Body of pancreas (tissue), 4 donors: ENCODE data around the gene BUB1B. TPM values are rescaled to one million over a fixed set of nuclear protein-coding genes. Genes with fewer than 3 reads are reported as not detected.

Experiments
- ATAC-seq: fragments of 150-250 bp; one replicate; pipeline ENCODE4 v1.9.1; 2016
- DNase-seq, 4 donors: peaks; one replicate each; pipeline ENCODE4 v3.0.0-alpha.2; 2019
- H3K27ac ChIP-seq, 4 donors: fragments of 200-600 bp; sonication (generic); 1 replicate in 3 of 4; 2 replicates in 1 of 4; pipeline versions ENCODE4 v1.5.1 to v1.6.1; 2016 to 2019; ENCODE audit warnings: mild to moderate bottlenecking in 1 of 4, mixed read lengths in 1 of 4, moderate library complexity in 1 of 4
- H3K27me3 ChIP-seq, 2 donors: fragments of 200-600 bp; sonication (generic); one replicate each; pipeline ENCODE4 v1.6.0; 2016; ENCODE audit warnings: mild to moderate bottlenecking in 1 of 2
- H3K36me3 ChIP-seq, 2 donors: fragments of 200-600 bp; sonication (generic); replicated peaks in 1 of 2; 2 replicates each; pipeline ENCODE4 v1.5.1; 2016; ENCODE audit warnings: low read depth in 2 of 2; ENCODE audit not compliant: insufficient read depth in 1 of 2
- H3K4me1 ChIP-seq: fragments of 200-600 bp; sonication (generic); one replicate; pipeline ENCODE4 v1.6.0; 2016
- H3K4me3 ChIP-seq, 2 donors: fragments of 200-600 bp; sonication (generic); 1 replicate in 1 of 2; 2 replicates in 1 of 2; pipeline ENCODE4 v1.5.1; 2016 to 2019
- H3K9me3 ChIP-seq, 3 donors: fragments of 200-600 bp; sonication (generic); 1 replicate in 2 of 3; 2 replicates in 1 of 3; pipeline ENCODE4 v1.5.1; 2016
- POLR2A ChIP-seq, 3 donors: fragments of 450-650 bp; IDR thresholded peaks; one replicate each; pipeline ENCODE4 v1.6.1; 2016; ENCODE audit warnings: antibody characterized with exemption in 3 of 3, mild to moderate bottlenecking in 2 of 3
- WGBS, 2 donors: methylation state at CpG; one replicate each; pipeline ENCODE4 v1.1.5; 2017; 5-methylcytosine and 5-hydroxymethylcytosine counted together
- intact Hi-C: fragments of 100-400 bp; cut with DNase I; formaldehyde crosslinking; loops from one replicate; pipeline ENCODE4 v1.15.1; 2023
- total RNA-seq, 2 donors: library from RNA; depleted of rRNA; stranded (reverse); fragments of >200 nt; gene quantifications; one replicate each; pipeline ENCODE4 v1.1.0, GENCODE V29; 2016
- TF ChIP-seq, protein P1 (sequence below), 7 experiments: fragments of 450-650 bp in 4 of 7; fragments of 200-600 bp in 3 of 7; sonication (generic) in 3 of 7; IDR thresholded peaks; one replicate each; pipeline ENCODE4 v1.5.1; 2016 to 2019; ENCODE audit warnings: antibody characterized with exemption in 7 of 7

Gene BUB1B
- total RNA-seq, 2 donors from 2014 or later = not detected

DNA sequence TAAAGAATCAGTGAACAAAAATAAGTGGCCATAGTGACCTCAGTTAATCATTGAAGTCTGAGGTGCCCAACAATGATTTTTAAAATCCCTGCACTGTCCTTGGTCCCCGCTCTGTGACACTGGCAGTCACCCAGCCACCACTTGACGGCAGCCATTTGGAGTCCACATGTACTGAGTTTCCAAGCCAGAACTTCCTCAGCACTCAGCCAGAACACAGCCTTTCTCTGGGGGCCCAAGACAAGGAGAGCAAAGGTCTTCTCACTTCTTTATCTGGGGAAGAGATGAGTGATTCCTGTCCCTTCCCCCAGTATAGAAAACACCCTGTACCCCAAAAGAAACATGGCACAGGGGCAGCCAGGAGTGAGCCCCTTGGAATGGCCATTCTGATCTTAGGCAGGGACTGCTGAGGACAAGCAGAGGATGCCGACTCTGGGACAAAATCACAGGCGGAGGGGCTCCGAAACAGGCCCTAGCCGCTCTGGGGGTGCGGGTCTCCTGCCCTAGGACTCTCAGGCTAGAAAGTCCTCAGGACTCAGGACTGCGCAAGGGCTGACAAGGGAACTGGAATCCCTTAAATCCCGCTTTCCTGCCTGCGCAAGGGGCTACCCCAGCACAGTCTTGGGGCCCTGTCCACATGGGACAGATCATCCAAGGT lies 90.7 kb downstream of the BUB1B start:
- no peak for DNase-seq
- H3K27ac ChIP-seq = peak overlapping the region in 1 of 4 donors; percentile 67
- 42 to 83% methylated on average over 2 to 9 of the region's 10 CpGs for WGBS, 2 donors

DNA sequence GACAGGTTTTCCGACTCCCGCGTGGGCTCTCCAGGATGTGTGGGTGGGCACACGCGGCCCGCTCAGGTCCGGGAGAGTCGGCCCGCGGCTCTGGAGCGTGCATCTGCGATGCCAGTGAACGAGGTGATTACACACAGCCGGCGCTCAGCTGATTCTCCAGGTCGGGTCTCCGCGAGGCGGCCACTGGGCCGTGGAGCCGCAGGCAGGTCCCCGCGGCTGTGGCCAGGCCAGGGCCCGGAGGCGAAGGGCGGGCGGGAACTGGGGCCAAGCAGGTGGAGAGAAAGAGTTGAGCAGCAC lies 91.2 kb downstream of the BUB1B start:
- DNase-seq = peak in 1 of 4 donors; percentile 28
- peak overlapping the region; percentile 13 to 69 (median 62) for H3K27ac ChIP-seq
- H3K4me1 ChIP-seq = peaks cover 34% of the 10 kb centered on the region
- no peaks in the 10 kb centered on the region for H3K36me3 ChIP-seq
- no peak for TF ChIP-seq POLR2A (IDR thresholded peaks at IDR 0.05)
- TF ChIP-seq, protein P1, sequence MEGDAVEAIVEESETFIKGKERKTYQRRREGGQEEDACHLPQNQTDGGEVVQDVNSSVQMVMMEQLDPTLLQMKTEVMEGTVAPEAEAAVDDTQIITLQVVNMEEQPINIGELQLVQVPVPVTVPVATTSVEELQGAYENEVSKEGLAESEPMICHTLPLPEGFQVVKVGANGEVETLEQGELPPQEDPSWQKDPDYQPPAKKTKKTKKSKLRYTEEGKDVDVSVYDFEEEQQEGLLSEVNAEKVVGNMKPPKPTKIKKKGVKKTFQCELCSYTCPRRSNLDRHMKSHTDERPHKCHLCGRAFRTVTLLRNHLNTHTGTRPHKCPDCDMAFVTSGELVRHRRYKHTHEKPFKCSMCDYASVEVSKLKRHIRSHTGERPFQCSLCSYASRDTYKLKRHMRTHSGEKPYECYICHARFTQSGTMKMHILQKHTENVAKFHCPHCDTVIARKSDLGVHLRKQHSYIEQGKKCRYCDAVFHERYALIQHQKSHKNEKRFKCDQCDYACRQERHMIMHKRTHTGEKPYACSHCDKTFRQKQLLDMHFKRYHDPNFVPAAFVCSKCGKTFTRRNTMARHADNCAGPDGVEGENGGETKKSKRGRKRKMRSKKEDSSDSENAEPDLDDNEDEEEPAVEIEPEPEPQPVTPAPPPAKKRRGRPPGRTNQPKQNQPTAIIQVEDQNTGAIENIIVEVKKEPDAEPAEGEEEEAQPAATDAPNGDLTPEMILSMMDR (IDR thresholded peaks at IDR 0.05) = no peak
- H3K4me3 ChIP-seq = peak overlapping the region in 1 of 2 donors; percentile 47
- H3K27me3 ChIP-seq = no peaks in the 10 kb centered on the region
- no peaks in the 10 kb centered on the region for H3K9me3 ChIP-seq
- intact Hi-C loops = no loop called here
- 40% methylated on average over 25 of the region's 27 CpGs; no CpG with 5 or more reads in 1 of the 2 donors for WGBS, 2 donors
- peak; percentile 27 for ATAC-seq

More for the DNA sequence above, 90.7 kb downstream of the BUB1B start:
- no peak for TF ChIP-seq POLR2A (IDR thresholded peaks at IDR 0.05)
- TF ChIP-seq, protein P1 (IDR thresholded peaks at IDR 0.05) = no peak
- intact Hi-C loops = no loop called here
- no peak for ATAC-seq
- Histone ChIP-seq H3K36me3 (no peaks in the 10 kb centered on the region), H3K27me3 (no peaks in the 10 kb centered on the region), H3K9me3 (no peaks in the 10 kb centered on the region), H3K4me1 (peaks cover 31% of the 10 kb centered on the region), H3K4me3 (no peak overlapping the region)

DNA sequence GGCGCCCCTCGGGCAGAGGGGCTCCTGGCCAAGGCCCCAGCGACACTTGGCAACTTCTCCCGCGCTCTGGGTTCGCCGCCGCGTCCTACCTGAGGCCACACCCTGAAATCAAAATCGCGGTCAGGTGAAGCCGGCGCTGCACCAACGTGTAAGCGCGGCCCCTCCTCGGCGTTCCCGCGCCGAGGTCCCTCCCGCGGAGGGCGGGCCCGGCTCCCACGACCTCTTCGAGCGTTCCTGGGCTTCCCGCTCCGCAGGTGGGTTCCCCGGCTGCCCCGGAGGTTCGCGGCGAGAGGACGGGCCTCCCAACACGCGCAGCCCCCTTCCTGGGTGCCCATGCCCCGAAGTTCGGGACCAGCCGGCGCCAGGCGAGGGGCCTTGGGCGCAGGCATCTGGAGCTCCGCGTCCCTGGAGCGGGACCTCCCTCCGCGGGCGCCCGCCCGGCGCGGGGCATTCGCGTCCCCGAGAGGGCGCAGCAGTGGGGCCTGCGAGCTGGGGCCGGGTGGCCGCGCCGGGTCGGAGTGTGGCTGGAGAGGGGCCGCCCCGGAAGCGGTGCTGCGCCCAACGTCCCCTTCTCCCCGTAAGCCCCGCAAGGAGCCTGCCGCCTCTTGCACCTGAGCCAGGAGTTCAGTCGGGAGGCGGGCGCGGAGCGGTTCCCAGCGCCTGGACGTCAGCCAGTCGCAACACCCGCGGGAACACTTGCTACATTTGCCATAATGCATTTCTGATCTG lies 91.7 kb downstream of the BUB1B start:
- Histone ChIP-seq H3K27ac (peak overlapping the region; percentile 13 to 69 (median 62)), H3K9me3 (no peaks in the 10 kb centered on the region), H3K27me3 (no peaks in the 10 kb centered on the region), H3K36me3 (no peaks in the 10 kb centered on the region), H3K4me1 (peaks cover 36% of the 10 kb centered on the region), H3K4me3 (peak overlapping the region; percentile 47 to 60)
- peak; percentile 77 for ATAC-seq
- intact Hi-C loops = no loop called here
- DNase-seq = peak; percentile 63 to 78 (median 67)
- peak; percentile 39 to 55 (median 52) for TF ChIP-seq POLR2A (IDR thresholded peaks at IDR 0.05)
- TF ChIP-seq, protein P1 (IDR thresholded peaks at IDR 0.05) = no peak
- 1 to 10% methylated on average over 6 to 82 of the region's 82 CpGs for WGBS, 2 donors

DNA sequence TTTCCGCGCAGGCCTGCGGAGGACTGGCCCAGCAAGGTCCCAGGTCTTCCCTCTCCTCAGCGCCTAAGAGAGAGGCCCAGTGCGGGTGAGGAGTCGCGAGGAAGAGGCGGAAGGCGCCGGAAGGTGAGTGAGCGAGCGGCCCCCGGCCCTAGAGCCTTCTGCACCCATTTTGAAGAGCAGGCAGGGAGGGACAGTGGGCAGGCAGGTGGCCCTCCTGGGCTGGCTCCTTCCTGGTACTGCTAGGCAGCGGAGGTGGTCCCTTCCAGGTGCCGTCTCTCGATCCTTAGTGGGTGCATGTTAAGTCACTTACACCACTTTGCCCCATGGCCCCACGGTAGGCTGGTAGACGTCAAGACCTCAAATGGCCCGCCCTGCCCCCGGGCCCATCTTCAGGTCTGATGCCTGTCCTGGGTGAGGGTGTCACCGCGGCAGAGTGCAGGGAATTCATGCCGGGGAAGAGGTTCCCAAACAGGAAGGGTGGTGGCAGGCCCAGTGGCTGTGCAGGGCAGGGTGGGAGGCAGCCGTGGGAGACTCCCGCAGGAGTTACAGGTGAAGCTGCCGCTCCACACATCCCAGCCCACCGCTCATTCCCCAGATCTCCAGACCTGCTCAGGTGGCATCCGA lies 92.4 kb downstream of the BUB1B start:
- WGBS, 2 donors = 28 to 31% methylated on average over 5 to 28 of the region's 28 CpGs
- no peaks in the 10 kb centered on the region for H3K36me3 ChIP-seq
- peaks cover 36% of the 10 kb centered on the region for H3K4me1 ChIP-seq
- H3K27ac ChIP-seq = peak overlapping the region in 3 of 4 donors; percentile 57 to 69 (median 67)
- intact Hi-C loops = no loop called here
- peak overlapping the region; percentile 47 to 60 for H3K4me3 ChIP-seq
- DNase-seq (no peak), ATAC-seq (no peak)
- TF ChIP-seq, protein P1 (IDR thresholded peaks at IDR 0.05) = no peak
- no peak for TF ChIP-seq POLR2A (IDR thresholded peaks at IDR 0.05)
- no peaks in the 10 kb centered on the region for H3K27me3 ChIP-seq
- H3K9me3 ChIP-seq = no peaks in the 10 kb centered on the region
